Measurements from ENCODE around the gene SH3RF2.

The SH3RF2 gene

GRCh38 chr5:146041180-146041789, 104.9 kb downstream of the SH3RF2 start:
- no peak for DNase-seq

- no peak for DNase-seq
These were observed 106.4 kb downstream of the SH3RF2 start for GRCh38 chr5:146042628-146043279.

GRCh38 chr5:146043722-146044121, 107.3 kb downstream of the SH3RF2 start:
- no peak for DNase-seq

GRCh38 chr5:146047396-146047795, 111.0 kb downstream of the SH3RF2 start:
- DNase-seq: no peak

GRCh38 chr5:146048994-146049703, 112.8 kb downstream of the SH3RF2 start:
- DNase-seq: peak in 29 of 58 donors; percentile 2 to 60 (median 18)

- DNase-seq: no peak
These were observed 113.3 kb downstream of the SH3RF2 start for GRCh38 chr5:146049704-146050026.

- DNase-seq: no peak
These were observed 113.7 kb downstream of the SH3RF2 start for GRCh38 chr5:146050086-146050485.

- peak in 5 of 58 donors; percentile 3 to 40 (median 20) for DNase-seq
These were observed 115.3 kb downstream of the SH3RF2 start for GRCh38 chr5:146051678-146052077.

- no peak for DNase-seq
These were observed 116.4 kb downstream of the SH3RF2 start for GRCh38 chr5:146052780-146053179.

- no peak for DNase-seq
These were observed 119.1 kb downstream of the SH3RF2 start for GRCh38 chr5:146055432-146055831.

GRCh38 chr5:146059460-146060220, 123.3 kb downstream of the SH3RF2 start:
- DNase-seq: no peak

GRCh38 chr5:146060221-146060585, 123.8 kb downstream of the SH3RF2 start:
- DNase-seq: peak in 11 of 58 donors; percentile 5 to 47 (median 23)

- no peak for DNase-seq
These were observed 130.6 kb downstream of the SH3RF2 start for GRCh38 chr5:146066968-146067367.

GRCh38 chr5:146068206-146068605, 131.8 kb downstream of the SH3RF2 start:
- DNase-seq: peak in 7 of 58 donors; percentile 2 to 53 (median 9)

GRCh38 chr5:146068977-146069779, 132.8 kb downstream of the SH3RF2 start:
- DNase-seq: no peak

GRCh38 chr5:146069780-146070099, 133.4 kb downstream of the SH3RF2 start:
- no peak for DNase-seq

GRCh38 chr5:146070746-146071145, 134.4 kb downstream of the SH3RF2 start:
- no peak for DNase-seq

GRCh38 chr5:146071171-146071570, 134.8 kb downstream of the SH3RF2 start:
- no peak for DNase-seq

- DNase-seq: no peak
These were observed 136.2 kb downstream of the SH3RF2 start for GRCh38 chr5:146072595-146072994.

GRCh38 chr5:146073239-146073900, 137.0 kb downstream of the SH3RF2 start:
- no peak for DNase-seq

- no peak for DNase-seq
These were observed 139.7 kb downstream of the SH3RF2 start for GRCh38 chr5:146076028-146076427.
